ENCODE data around the gene PLIN1.

Gene PLIN1

DNA sequence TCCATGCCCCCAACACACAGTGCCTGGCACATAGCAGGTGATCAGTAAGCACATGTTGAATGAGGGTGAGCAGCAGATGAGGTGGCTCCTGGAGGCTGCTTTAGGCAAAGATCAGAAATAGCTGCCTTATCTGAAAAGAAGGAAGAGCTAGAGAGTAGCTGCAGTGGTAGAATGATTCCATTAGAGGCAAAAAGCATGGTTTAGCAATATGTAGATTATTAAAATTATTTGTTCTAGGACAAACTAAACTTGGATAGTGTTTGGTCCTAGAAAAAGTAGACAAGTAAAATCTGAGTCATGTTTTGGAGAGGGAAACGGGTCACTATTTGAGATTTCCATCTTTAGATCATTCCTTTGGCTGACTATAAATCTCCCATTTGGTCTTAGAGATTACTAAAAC is 56.0 kb downstream of the PLIN1 start:
- no peak for DNase-seq

DNA sequence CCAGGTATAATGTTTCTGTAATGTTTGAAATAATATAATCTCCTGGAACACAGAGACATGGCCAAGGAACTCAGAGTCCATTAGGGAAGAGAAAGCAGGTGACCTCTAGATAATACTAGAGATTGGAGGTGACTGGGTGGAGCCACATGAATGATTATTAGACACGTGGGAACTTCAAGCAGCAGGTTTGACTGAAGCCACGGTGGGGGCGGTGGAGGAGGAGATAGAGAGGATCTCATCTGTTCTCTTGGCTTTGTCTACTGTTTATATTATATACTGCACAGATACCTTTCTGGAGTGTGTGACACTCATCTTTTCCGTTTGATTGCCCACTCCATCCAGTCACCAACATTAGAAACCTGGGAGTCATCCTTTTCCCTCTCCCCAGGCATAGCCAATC is 57.6 kb downstream of the PLIN1 start:
- no peak for DNase-seq

DNA sequence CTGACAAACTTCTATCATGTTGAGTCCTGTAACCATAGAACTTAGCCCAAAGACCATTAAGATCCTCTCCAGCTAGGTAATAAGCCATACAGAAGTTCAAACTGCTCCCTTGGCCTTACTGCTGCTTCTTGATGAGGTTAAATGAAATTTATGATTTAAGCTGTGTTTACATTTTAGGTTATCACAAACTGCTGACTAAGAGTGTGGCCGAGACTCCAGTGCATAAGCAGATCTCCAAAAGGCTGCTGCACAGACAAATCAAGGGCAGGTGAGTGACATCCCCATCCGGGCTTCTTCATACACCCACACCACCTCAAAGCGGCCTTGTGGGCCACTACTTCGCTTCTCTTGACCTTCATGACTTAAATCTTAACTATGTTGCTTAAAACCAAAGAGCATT is 62.9 kb downstream of the PLIN1 start:
- DNase-seq = no peak

DNA sequence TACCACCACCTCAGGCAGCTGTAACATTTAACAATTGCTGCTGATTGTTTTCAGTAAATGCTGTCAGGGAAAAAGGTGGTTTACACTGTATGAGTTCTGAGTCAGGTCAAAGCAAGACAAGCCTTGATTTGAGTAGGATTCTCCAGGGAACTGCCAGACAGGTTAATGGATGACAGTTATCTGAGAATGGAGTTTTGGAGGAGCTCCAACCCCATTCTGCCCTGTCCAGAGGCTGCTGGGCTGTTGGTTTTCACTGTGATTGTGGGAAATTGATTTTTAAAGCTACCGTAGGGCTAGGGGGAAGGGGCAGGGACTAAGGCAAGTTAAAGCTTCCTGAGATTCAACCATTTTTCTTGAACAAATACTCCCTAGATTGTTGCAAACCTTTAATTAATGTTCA is 64.0 kb downstream of the PLIN1 start:
- no peak for DNase-seq

Measured in midbrain (tissue), 1 donor.